HG03354 (cell line): ENCODE results near the gene ZNF641.

Experiments
- ATAC-seq: cut with Tn5 transposase; IDR thresholded peaks from one replicate; pipeline ENCODE4 v1.9.1; 2021; ENCODE audit warnings: mild to moderate bottlenecking; ENCODE audit not compliant: unreplicated experiment, poor library complexity, severe bottlenecking

ZNF641 gene

GRCh38 chr12:48350249-48351021 is at the start of gene ZNF641:
TSS of gene ZNF641 (minus strand) at chr12:48350919. CDS start at chr12:48348090, 2,829 bp downstream.
- peak; percentile 80 for ATAC-seq

- no peak for ATAC-seq
These were observed 39.3 kb upstream of the ZNF641 start for GRCh38 chr12:48390026-48390425.

- no peak for ATAC-seq
These were observed 38.7 kb upstream of the ZNF641 start for GRCh38 chr12:48389409-48389808.

- no peak for ATAC-seq
These were observed 38.2 kb upstream of the ZNF641 start for GRCh38 chr12:48388938-48389337.

GRCh38 chr12:48388460-48388859 is 37.7 kb upstream of the ZNF641 start:
- no peak for ATAC-seq

GRCh38 chr12:48380596-48380995 is 29.9 kb upstream of the ZNF641 start:
- ATAC-seq, result no peak

- no peak for ATAC-seq
These were observed 29.1 kb upstream of the ZNF641 start for GRCh38 chr12:48379794-48380193.

GRCh38 chr12:48377646-48378045 is 26.9 kb upstream of the ZNF641 start:
- ATAC-seq, result no peak

GRCh38 chr12:48374164-48374563 is 23.4 kb upstream of the ZNF641 start:
- no peak for ATAC-seq

- ATAC-seq, result no peak
These were observed 15.4 kb upstream of the ZNF641 start for GRCh38 chr12:48366131-48366530.

- ATAC-seq, result no peak
These were observed 11.1 kb upstream of the ZNF641 start for GRCh38 chr12:48361664-48362339.

GRCh38 chr12:48358937-48359513 is 8.3 kb upstream of the ZNF641 start:
- ATAC-seq, result no peak

GRCh38 chr12:48356041-48356768 is 5.5 kb upstream of the ZNF641 start:
- ATAC-seq, result no peak

GRCh38 chr12:48352157-48352760 is 1.5 kb upstream of the ZNF641 start:
- ATAC-seq, result no peak

- peak; percentile 57 for ATAC-seq
These were observed 446 bp upstream of the ZNF641 start for GRCh38 chr12:48351022-48351708.

- no peak for ATAC-seq
These were observed 1.2 kb downstream of the ZNF641 start for GRCh38 chr12:48349471-48349870.

- no peak for ATAC-seq
These were observed 7.7 kb downstream of the ZNF641 start for GRCh38 chr12:48342980-48343379.

GRCh38 chr12:48340943-48341342 is 9.8 kb downstream of the ZNF641 start:
- no peak for ATAC-seq

GRCh38 chr12:48339442-48340117 is 11.1 kb downstream of the ZNF641 start:
- ATAC-seq, result no peak
